HepG2 (cell line): Measurements from ENCODE around the gene RARA. TPM values are rescaled to one million over a fixed set of nuclear protein-coding genes. Genes with fewer than 3 reads are reported as not detected.

ENCODE experiments used
- CAMTA2 ChIP-seq: sonication (generic); formaldehyde crosslinking; IDR thresholded peaks from 2 replicates; pipeline ENCODE4 v1.4.0; 2020; ENCODE audit warnings: mild to moderate bottlenecking, missing genetic modification reagents, borderline replicate concordance
- CERS6 ChIP-seq: sonication (generic); formaldehyde crosslinking; IDR thresholded peaks from 2 replicates; pipeline ENCODE4 v1.5.0; 2020; ENCODE audit warnings: missing genetic modification reagents
- DMTF1 ChIP-seq: sonication (generic); formaldehyde crosslinking; IDR thresholded peaks from 2 replicates; pipeline ENCODE4 v1.4.0; 2020; ENCODE audit warnings: mild to moderate bottlenecking, missing genetic modification reagents
- FLYWCH1 ChIP-seq: sonication (generic); formaldehyde crosslinking; IDR thresholded peaks from 2 replicates; pipeline ENCODE4 v1.8.1; 2023; ENCODE audit warnings: mild to moderate bottlenecking, missing genetic modification reagents
- MEIS1 ChIP-seq: sonication (generic); formaldehyde crosslinking; IDR thresholded peaks from 2 replicates; pipeline ENCODE4 v1.9.0; 2021; ENCODE audit warnings: mild to moderate bottlenecking, missing genetic modification reagents, moderate library complexity, borderline replicate concordance
- NFKBIZ ChIP-seq: IDR thresholded peaks from 2 replicates; pipeline ENCODE4 v1.6.1; 2018; ENCODE audit warnings: missing genetic modification reagents, missing compliant biosample characterization
- SNRNP70 ChIP-seq: fragments of 200-400 bp; formaldehyde crosslinking; IDR thresholded peaks from 2 replicates; pipeline ENCODE4 v1.6.1; 2017; ENCODE audit warnings: mild to moderate bottlenecking, low read depth, low read length, moderate library complexity
- TAF15 ChIP-seq: fragments of 200-400 bp; formaldehyde crosslinking; IDR thresholded peaks from one replicate; pipeline ENCODE4 v1.6.1; 2018; ENCODE audit warnings: mild to moderate bottlenecking, low read depth, low read length; ENCODE audit not compliant: poor library complexity, severe bottlenecking
- TEAD2 ChIP-seq: sonication (generic); formaldehyde crosslinking; IDR thresholded peaks from 2 replicates; pipeline ENCODE4 v1.9.0; 2021; ENCODE audit warnings: missing genetic modification reagents
- ZFP37 ChIP-seq: sonication (generic); formaldehyde crosslinking; IDR thresholded peaks from 2 replicates; pipeline ENCODE4 v1.4.0; 2020; ENCODE audit warnings: missing genetic modification reagents, borderline replicate concordance
- ZFYVE20 ChIP-seq: sonication (generic); formaldehyde crosslinking; IDR thresholded peaks from 2 replicates; pipeline ENCODE4 v1.8.0; 2023; ENCODE audit warnings: low read depth, mild to moderate bottlenecking, moderate library complexity, missing genetic modification reagents, borderline replicate concordance
- ZKSCAN5 ChIP-seq: sonication (generic); formaldehyde crosslinking; IDR thresholded peaks from 2 replicates; pipeline ENCODE4 v1.5.1; 2020; ENCODE audit warnings: mild to moderate bottlenecking, missing genetic modification reagents
- ZNF235 ChIP-seq: sonication (generic); formaldehyde crosslinking; IDR thresholded peaks from 2 replicates; pipeline ENCODE4 v1.8.1; 2023; ENCODE audit warnings: mild to moderate bottlenecking, missing genetic modification reagents, borderline replicate concordance
- polyA plus RNA-seq, 8 experiments: library from polyadenylated mRNA; depleted of rRNA in 3 of 8; stranded (reverse) in 7 of 8; unstranded in 1 of 8; fragments of >200 nt; fragmentation: Illumina TruSeq in 4 of 8; extraction: Trizol in 4 of 8; gene quantifications; 2 replicates each; pipeline versions ENCODE4 v1.2.1 to v1.2.3, GENCODE V29; 2011 to 2016; ENCODE audit warnings: low read depth in 4 of 8, missing spikeins in 1 of 8, mixed read lengths in 1 of 8; ENCODE audit not compliant: insufficient read depth in 1 of 8
- total RNA-seq, 5 experiments: library from RNA; depleted of rRNA; stranded (reverse); fragments of >200 nt; fragmentation: Illumina TruSeq; extraction: Trizol; gene quantifications; 2 replicates each; pipeline ENCODE4 v1.2.3, GENCODE V29; 2016; ENCODE audit warnings: low read depth in 1 of 5
- TF ChIP-seq, protein P1 (sequence below): sonication (generic); formaldehyde crosslinking; IDR thresholded peaks from 2 replicates; pipeline ENCODE4 v1.5.1; 2020; ENCODE audit warnings: missing genetic modification reagents, mild to moderate bottlenecking, borderline replicate concordance
- TF ChIP-seq, protein P2 (sequence below): sonication (generic); formaldehyde crosslinking; IDR thresholded peaks from 2 replicates; pipeline ENCODE4 v1.4.0; 2020; ENCODE audit warnings: mild to moderate bottlenecking, missing genetic modification reagents

RARA gene
- total and polyA plus RNA-seq, 2 of the 13 experiments (the other 11 are each of a cell fraction or from before 2014, with no cell fraction given) = 6.4 to 8.6 TPM

DNA sequence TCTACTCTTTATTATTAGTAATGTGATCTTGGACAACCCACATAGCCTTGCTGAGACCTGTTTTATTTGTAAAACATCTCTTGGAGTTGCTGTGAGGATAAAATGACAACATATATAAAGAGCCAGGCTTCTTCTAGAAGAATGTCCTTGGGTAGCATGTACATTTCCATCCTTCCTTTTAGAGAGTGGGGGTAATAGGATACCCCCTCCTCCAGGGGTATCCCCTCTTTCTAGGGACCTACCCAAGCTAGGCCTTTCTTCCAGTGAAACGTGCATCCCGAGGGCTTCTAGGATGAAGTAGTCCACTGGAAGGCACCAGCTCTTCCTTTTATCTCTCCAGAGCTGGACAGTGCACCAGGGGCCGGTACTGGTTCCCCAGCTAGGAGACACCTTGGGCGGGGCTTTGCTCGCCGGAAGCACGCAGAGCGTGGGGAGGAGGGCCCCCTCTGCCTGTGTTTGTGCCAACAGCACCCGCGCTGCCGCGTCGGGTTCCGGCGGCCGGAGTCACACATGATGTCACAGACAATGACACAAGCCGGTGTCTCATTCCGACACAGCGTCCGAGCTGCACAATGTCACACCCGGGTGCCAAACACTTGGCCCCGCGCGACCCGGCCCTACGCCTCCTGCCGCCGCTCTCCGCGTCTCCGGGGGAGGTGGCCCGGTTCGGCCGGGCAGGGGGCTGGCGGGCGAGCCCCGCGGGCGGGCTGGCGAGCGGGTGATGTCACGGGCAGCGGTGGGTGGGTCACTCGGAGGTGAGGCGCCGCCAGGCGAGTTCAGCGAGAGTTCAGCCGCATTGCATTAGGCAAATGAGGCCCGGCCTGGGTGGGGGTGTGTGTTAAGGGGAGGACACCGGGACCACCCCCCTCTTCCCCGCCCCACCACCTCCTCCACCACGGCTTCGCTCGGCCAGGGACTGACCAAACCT lies 32.2 kb downstream of the RARA start (continued):
- TF ChIP-seq, protein P1, sequence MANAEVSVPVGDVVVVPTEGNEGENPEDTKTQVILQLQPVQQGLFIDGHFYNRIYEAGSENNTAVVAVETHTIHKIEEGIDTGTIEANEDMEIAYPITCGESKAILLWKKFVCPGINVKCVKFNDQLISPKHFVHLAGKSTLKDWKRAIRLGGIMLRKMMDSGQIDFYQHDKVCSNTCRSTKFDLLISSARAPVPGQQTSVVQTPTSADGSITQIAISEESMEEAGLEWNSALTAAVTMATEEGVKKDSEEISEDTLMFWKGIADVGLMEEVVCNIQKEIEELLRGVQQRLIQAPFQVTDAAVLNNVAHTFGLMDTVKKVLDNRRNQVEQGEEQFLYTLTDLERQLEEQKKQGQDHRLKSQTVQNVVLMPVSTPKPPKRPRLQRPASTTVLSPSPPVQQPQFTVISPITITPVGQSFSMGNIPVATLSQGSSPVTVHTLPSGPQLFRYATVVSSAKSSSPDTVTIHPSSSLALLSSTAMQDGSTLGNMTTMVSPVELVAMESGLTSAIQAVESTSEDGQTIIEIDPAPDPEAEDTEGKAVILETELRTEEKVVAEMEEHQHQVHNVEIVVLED = peak; percentile 77
- TF ChIP-seq ZKSCAN5 (CRISPR knock-in tag) (no peak), SNRNP70 (no peak), ZFYVE20 (no peak), CAMTA2 (CRISPR knock-in tag) (no peak), ZFP37 (CRISPR knock-in tag) (no peak), MEIS1 (CRISPR knock-in tag) (peak; percentile 93), NFKBIZ (CRISPR knock-in tag) (no peak), CERS6 (CRISPR knock-in tag) (no peak), DMTF1 (CRISPR knock-in tag) (0 out of 2 replicates have a peak, but pooled peaks have one; percentile 41), FLYWCH1 (CRISPR knock-in tag) (no peak), TAF15 (peak; percentile 75), TEAD2 (CRISPR knock-in tag) (no peak), ZNF235 (no peak)
- TF ChIP-seq, protein P2, sequence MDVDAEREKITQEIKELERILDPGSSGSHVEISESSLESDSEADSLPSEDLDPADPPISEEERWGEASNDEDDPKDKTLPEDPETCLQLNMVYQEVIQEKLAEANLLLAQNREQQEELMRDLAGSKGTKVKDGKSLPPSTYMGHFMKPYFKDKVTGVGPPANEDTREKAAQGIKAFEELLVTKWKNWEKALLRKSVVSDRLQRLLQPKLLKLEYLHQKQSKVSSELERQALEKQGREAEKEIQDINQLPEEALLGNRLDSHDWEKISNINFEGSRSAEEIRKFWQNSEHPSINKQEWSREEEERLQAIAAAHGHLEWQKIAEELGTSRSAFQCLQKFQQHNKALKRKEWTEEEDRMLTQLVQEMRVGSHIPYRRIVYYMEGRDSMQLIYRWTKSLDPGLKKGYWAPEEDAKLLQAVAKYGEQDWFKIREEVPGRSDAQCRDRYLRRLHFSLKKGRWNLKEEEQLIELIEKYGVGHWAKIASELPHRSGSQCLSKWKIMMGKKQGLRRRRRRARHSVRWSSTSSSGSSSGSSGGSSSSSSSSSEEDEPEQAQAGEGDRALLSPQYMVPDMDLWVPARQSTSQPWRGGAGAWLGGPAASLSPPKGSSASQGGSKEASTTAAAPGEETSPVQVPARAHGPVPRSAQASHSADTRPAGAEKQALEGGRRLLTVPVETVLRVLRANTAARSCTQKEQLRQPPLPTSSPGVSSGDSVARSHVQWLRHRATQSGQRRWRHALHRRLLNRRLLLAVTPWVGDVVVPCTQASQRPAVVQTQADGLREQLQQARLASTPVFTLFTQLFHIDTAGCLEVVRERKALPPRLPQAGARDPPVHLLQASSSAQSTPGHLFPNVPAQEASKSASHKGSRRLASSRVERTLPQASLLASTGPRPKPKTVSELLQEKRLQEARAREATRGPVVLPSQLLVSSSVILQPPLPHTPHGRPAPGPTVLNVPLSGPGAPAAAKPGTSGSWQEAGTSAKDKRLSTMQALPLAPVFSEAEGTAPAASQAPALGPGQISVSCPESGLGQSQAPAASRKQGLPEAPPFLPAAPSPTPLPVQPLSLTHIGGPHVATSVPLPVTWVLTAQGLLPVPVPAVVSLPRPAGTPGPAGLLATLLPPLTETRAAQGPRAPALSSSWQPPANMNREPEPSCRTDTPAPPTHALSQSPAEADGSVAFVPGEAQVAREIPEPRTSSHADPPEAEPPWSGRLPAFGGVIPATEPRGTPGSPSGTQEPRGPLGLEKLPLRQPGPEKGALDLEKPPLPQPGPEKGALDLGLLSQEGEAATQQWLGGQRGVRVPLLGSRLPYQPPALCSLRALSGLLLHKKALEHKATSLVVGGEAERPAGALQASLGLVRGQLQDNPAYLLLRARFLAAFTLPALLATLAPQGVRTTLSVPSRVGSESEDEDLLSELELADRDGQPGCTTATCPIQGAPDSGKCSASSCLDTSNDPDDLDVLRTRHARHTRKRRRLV (CRISPR knock-in tag) = peak; percentile 62; the same call in 1 of the 2 replicates
